Heart right ventricle (tissue), 16 donors: ENCODE measurements around the gene DNAJB6. TPM values are rescaled to one million over a fixed set of nuclear protein-coding genes. Genes with fewer than 3 reads are reported as not detected.
A peak's percentile ranks its signal among the peaks of the same experiment; 100 is the strongest.

ENCODE experiments used
- ATAC-seq, 8 donors: fragments of 200-7000 bp; cut with Tn5 transposase; one replicate each; pipeline ENCODE4 v1.9.1; 2020; ENCODE audit warnings: mild to moderate bottlenecking in 8 of 8, moderate library complexity in 8 of 8, moderate number of reproducible peaks in 1 of 8
- DNase-seq, 2 donors: peaks; one replicate each; pipeline ENCODE4 v3.0.0-alpha.2; 2020
- H3K27ac ChIP-seq, 10 donors: fragments of 200-600 bp; sonication (generic) in 2 of 10; one replicate each; pipeline versions ENCODE4 v1.5.0 to v1.8.0; 2020 to 2022; ENCODE audit warnings: mild to moderate bottlenecking in 3 of 10
- H3K27me3 ChIP-seq, 7 donors: fragments of 200-600 bp; one replicate each; pipeline ENCODE4 v1.8.0; 2021 to 2022; ENCODE audit warnings: mild to moderate bottlenecking in 2 of 7
- H3K36me3 ChIP-seq, 9 donors: fragments of 200-600 bp; sonication (generic) in 1 of 9; one replicate each; pipeline versions ENCODE4 v1.5.0 to v1.8.0; 2020 to 2022; ENCODE audit warnings: mild to moderate bottlenecking in 2 of 9
- H3K4me1 ChIP-seq, 9 donors: fragments of 200-600 bp; sonication (generic) in 1 of 9; one replicate each; pipeline versions ENCODE4 v1.5.0 to v1.8.0; 2020 to 2022; ENCODE audit warnings: mild to moderate bottlenecking in 4 of 9
- H3K4me3 ChIP-seq, 10 donors: fragments of 200-600 bp; sonication (generic) in 2 of 10; one replicate each; pipeline versions ENCODE4 v1.5.0 to v1.8.0; 2020 to 2022; ENCODE audit warnings: mild to moderate bottlenecking in 7 of 10, moderate library complexity in 2 of 10
- H3K9me3 ChIP-seq, 11 donors: fragments of 200-600 bp in 10 of 11; sonication (generic) in 2 of 11; one replicate each; pipeline versions ENCODE4 v1.5.0 to v1.8.0; 2013 to 2022; ENCODE audit warnings: mild to moderate bottlenecking in 2 of 11, control low read depth in 1 of 11, moderate library complexity in 1 of 11
- WGBS, 2 donors: extraction: QIAGEN DNeasy Blood & Tissue Kit; methylation state at CpG; one replicate each; pipeline ENCODE4 v1.1.7; 2013; ENCODE audit warnings: inconsistent platforms in 1 of 2; 5-methylcytosine and 5-hydroxymethylcytosine counted together
- intact Hi-C, 10 donors: fragments of 100-400 bp; cut with DNase I; formaldehyde crosslinking; loops; one replicate each; pipeline versions ENCODE4 v1.11.1 to v1.14.2; 2022
- polyA plus RNA-seq, 2 donors: library from polyadenylated mRNA; stranded (reverse); fragments of 200-250 nt; gene quantifications; one replicate each; pipeline ENCODE4 v1.2.3, GENCODE V29; 2013
- total RNA-seq, 10 donors: library from RNA; stranded (reverse); fragmentation: NEBNext Ultra II Directional in 3 of 10; extraction: Animal tissue kit (Norgen Biotek cat#: 25700) in 3 of 10; gene quantifications; one replicate each; pipeline versions ENCODE4 v1.2.1 to v1.2.4, GENCODE V29; 2021 to 2023
- TF ChIP-seq, protein P1 (sequence below), 9 donors: fragments of 200-600 bp; sonication (generic) in 2 of 9; IDR thresholded peaks; one replicate each; pipeline versions ENCODE4 v1.5.0 to v1.8.0; 2021 to 2022; ENCODE audit warnings: antibody characterized with exemption in 9 of 9, mild to moderate bottlenecking in 5 of 9, moderate library complexity in 1 of 9
- donor health status: Arrhythmogenic right ventricular cardiomyopathy.
- donor health status: ischemic (EF 13 %, LVEDD 7.1; RV severe dilation, severe dysfunction).
- donor health status: healthy with polysubstance abuse.
- donor health status: DM: no; HTN: yes; CAD: no.
- donor health status: DM: no; HTN: no; CAD: no.
- donor health status: ischemic (EF 25% LVEDD 6.9; RV normal size, moderate dysfunction).
- donor health status: ischemic (EF 25% LVEDD 5.7; RV mildly dilated, moderate dysfunction).
- donor health status: healthy.
- donor health status: DM: yes; HTN: yes; CAD: no.
- donor health status: Ischemic cardiomyopathy.
- donor health status: ischemic (EF 35%, LVEDD 5.7; RV mildly dilated, moderate dysfunction).
- donor health status: nonischemic (EF 11% LVEDD 7.7; RV severe dilation, severe dysfunction).
- donor health status: DM: yes; HTN: yes; CAD: no.
- donor health status: PGD.
- donor health status: ischemic (EF 29% LVEDD 5.4; RV normal size, mild dysfunction).
- donor health status: nonischemic (EF 23%, LVEDD 6.1; RV moderate dilation, normal function).

Gene DNAJB6
- total and polyA plus RNA-seq, 12 donors: 114 to 200 (median 183) TPM

DNA sequence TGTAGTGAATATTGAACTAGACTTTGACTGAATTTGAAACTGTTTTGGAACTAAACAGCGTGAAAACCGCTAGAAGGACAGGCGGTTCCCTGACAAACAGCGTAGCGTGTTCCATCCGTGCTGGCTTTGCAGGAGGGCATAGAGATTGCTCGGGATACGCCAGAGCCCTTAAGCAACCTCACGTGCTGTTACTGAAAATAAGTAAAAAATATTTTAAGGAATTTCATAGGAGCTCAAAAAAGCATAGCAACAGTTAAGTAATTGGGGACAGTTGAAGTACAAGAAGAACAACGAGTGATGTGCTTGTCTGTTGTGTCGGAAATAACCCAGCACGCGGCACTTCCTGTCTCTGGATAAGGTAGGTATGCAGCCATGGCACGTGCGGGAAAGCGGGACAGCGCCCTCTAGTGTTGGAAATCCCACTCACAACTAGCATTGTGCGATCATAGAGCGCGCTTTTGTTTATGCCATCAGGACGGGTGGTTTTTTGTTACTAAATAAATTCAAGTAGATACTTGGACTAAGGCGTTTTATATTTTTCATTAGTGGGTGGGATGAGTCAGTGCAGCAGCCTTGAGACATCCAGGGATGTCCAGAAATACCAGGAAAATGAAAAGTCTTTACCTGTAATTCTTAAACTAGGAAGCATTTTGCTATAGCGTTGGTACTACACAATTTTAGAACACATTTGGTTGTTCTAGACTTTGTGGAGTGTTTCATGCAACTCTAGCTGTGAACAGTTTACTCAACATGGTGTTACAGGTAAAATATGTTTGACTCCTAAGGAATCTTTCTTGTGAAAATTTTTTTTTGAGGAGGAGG lies 50.4 kb downstream of the DNAJB6 start:
- Histone ChIP-seq H3K36me3 (peaks cover 0 to 90% (median 26%) of the 10 kb centered on the region in 9 donors), H3K4me1 (peaks cover 0 to 59% (median 44%) of the 10 kb centered on the region in 9 donors), H3K4me3 (no peak overlapping the region), H3K9me3 (no peaks in the 10 kb centered on the region), H3K27ac (peak overlapping the region; percentile 28 to 76 (median 58)), H3K27me3 (no peaks in the 10 kb centered on the region)
- DNase-seq (peak; percentile 79 to 89), ATAC-seq (peak; percentile 76 to 93 (median 88))
- 33 to 35% methylated on average over 23 of the region's 23 CpGs for WGBS, 2 donors
- intact Hi-C loops: loop anchor here in 2 of 10 donors (2.0 to 10.0 kb wide), 4 partner anchors 48 to 422 kb away; partner anchors contain the start of gene DNAJB6 (in 1 of the 2)
- TF ChIP-seq, protein P1, sequence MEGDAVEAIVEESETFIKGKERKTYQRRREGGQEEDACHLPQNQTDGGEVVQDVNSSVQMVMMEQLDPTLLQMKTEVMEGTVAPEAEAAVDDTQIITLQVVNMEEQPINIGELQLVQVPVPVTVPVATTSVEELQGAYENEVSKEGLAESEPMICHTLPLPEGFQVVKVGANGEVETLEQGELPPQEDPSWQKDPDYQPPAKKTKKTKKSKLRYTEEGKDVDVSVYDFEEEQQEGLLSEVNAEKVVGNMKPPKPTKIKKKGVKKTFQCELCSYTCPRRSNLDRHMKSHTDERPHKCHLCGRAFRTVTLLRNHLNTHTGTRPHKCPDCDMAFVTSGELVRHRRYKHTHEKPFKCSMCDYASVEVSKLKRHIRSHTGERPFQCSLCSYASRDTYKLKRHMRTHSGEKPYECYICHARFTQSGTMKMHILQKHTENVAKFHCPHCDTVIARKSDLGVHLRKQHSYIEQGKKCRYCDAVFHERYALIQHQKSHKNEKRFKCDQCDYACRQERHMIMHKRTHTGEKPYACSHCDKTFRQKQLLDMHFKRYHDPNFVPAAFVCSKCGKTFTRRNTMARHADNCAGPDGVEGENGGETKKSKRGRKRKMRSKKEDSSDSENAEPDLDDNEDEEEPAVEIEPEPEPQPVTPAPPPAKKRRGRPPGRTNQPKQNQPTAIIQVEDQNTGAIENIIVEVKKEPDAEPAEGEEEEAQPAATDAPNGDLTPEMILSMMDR (IDR thresholded peaks at IDR 0.05): peak; percentile 88 to 97 (median 93)

DNA sequence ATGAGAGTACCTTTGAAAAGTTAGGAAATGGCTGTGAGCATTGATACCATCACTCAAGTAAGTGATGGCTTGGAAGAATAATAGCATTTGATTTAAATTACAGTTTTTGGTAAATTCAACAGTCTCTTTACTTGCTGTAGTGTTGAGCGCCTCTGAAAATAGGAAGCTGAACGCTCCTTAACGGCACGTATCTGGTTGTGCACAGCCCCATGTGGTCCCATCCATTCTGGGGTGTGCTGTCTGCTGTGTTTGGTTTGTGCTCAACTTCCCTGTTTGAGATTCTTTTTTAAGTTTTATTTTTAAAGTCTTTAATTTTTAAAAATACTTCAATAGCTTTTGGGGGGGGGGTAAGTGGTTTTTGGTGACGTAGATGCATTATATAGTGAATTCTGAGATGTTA lies 51.5 kb downstream of the DNAJB6 start:
- Histone ChIP-seq H3K27me3 (no peaks in the 10 kb centered on the region), H3K36me3 (peaks cover 0 to 87% (median 16%) of the 10 kb centered on the region in 9 donors), H3K27ac (peak overlapping the region in 1 of 10 donors; percentile 76), H3K4me3 (no peak overlapping the region), H3K9me3 (no peaks in the 10 kb centered on the region), H3K4me1 (peaks cover 0 to 67% (median 54%) of the 10 kb centered on the region in 9 donors)
- ATAC-seq (no peak), DNase-seq (no peak)
- intact Hi-C loops: loop anchor here in 1 of 10 donors (5.0 to 10.0 kb wide), 3 partner anchors 51 to 424 kb away; partner anchors contain the start of gene DNAJB6
- 95 to 96% methylated on average over 5 of the region's 5 CpGs for WGBS, 2 donors
- TF ChIP-seq, protein P1 (IDR thresholded peaks at IDR 0.05): no peak

DNA sequence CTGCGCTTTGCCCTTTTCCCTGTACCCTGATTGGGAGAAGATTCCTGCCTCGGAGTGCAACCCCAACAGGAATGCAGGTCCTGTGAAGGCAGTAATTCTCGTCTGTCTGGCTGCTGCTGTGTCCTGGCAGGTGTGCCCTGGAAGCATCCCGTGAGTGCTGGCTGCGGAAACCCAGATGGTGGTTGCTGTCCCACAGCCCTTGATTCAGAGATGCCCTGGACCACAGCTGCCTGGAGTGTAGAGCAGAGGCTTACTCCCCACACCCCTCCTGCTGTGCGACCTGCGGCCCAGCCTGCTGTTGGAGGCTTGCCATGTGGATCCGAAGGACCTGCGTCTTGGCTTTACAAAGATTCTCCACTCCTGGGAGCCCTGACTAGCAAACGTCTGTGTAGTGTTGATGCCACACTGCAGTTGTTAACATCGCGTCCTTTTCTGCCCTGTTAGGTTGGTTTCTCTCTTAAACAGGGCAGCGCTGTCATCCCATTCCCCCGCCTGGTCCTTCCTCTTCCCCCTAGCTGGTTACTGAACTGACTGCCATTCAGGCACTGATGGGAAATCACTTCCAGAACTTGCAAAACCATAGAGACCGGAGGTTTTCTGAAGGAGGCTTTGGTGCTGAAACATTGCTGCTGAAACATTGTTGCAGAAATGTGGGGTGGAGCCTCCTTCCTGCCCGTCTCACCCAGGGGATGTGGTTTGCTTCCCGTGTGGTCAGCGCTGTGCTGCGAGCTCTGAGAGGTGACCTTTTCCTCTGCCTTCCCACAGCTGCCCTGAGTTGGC lies 53.3 kb downstream of the DNAJB6 start:
- intact Hi-C loops: loop anchor here in 6 of 10 donors (5.0 to 10.0 kb wide), 4 partner anchors 53 to 425 kb away; partner anchors contain the start of gene DNAJB6 (in 4 of the 6)
- no peak for DNase-seq
- ATAC-seq: peak in 6 of 8 donors; percentile 27 to 64 (median 45)
- H3K27ac ChIP-seq: peak overlapping the region in 7 of 10 donors; percentile 34 to 72 (median 54)
- 40 to 49% methylated on average over 19 of the region's 19 CpGs for WGBS, 2 donors
- TF ChIP-seq, protein P1 (IDR thresholded peaks at IDR 0.05): no peak
- H3K27me3 ChIP-seq: no peaks in the 10 kb centered on the region
- peaks cover 0 to 76% (median 7%) of the 10 kb centered on the region in 9 donors for H3K36me3 ChIP-seq
- peaks cover 3 to 79% (median 58%) of the 10 kb centered on the region in 9 donors for H3K4me1 ChIP-seq
- peak overlapping the region in 1 of 10 donors; percentile 25 for H3K4me3 ChIP-seq
- no peaks in the 10 kb centered on the region for H3K9me3 ChIP-seq
